Brain pericyte (primary cell): ENCODE data around the gene EFEMP2.

ENCODE experiments used
- DNase-seq: peaks from one replicate; pipeline ENCODE4 v3.0.0-alpha.2; 2012; ENCODE audit warnings: low read depth, low spot score

The EFEMP2 gene

DNA sequence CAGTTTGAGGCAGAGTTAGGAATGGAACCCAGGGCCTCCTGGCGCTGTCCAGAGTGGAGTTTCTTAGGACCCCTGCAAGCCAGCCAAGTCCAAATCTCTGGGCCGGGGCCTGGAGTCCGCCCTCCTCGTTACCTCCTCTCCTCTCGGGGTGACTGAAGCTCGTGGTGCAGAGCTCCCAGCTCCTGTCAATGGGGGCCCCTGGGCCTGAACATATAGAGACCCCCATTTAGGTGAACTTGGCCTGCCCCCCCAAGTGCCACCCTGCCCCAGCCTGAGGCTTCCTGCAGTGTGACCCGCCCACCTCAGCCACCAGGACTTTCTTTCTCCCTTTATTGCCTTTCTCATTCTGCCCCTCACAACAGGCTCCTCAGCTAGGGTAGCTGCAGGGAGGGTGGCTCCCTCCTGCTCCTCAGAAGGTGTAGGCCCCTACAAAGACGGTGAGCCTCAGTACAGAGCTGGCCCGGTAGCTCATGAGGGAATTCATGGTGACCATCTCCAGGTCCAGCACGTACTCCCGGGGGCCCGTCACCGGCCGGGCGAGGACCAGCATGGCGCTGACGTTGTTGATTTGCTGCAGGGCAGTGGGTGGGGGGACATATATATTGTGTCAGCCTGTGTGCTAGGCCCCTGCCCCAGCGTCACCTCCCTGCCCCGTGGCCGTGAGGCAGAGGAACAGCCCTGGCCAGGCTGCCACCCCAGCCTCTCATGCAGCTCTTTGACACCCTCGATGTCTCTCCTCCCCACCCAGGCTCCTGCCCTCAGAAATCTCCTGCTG, 5.9 kb downstream of the EFEMP2 start:
- DNase-seq: no peak

- no peak for DNase-seq
Observed at GRCh38 chr11:65865550-65866172, 6.9 kb downstream of the EFEMP2 start.

- DNase-seq: no peak
Observed at GRCh38 chr11:65864706-65865471, 7.7 kb downstream of the EFEMP2 start.

- DNase-seq: no peak
Observed at GRCh38 chr11:65863889-65864705, 8.5 kb downstream of the EFEMP2 start.

- DNase-seq: no peak
Observed at GRCh38 chr11:65862941-65863888, 9.4 kb downstream of the EFEMP2 start.

DNA sequence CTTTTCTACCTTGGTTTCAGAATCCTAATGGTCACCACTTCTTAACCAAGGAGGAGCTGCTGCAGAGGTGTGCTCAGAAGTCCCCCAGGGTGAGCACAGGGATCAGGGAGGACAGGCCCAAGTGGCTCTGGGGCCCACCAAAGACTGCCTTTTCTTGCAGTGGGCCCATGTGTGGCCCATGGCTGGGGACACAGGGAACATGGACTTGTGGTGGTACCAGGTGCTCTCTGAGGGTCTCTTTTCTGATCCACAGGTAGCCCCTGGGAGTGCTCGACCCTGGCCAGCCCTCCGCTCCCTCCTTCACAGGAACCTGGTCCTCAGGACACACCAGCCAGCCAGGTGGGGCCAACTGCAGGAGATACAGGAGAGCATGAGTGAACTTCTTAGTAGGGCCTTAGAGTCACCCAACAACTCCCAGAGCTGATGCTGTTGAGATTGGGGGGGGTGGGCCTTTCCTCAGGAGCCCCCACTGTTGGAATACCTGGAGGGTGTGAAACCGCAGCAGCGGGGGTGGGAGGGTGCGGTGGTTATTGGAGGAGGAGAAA, 10.3 kb downstream of the EFEMP2 start:
- no peak for DNase-seq

- DNase-seq: no peak
Observed at GRCh38 chr11:65861533-65862183, 10.9 kb downstream of the EFEMP2 start.

DNA sequence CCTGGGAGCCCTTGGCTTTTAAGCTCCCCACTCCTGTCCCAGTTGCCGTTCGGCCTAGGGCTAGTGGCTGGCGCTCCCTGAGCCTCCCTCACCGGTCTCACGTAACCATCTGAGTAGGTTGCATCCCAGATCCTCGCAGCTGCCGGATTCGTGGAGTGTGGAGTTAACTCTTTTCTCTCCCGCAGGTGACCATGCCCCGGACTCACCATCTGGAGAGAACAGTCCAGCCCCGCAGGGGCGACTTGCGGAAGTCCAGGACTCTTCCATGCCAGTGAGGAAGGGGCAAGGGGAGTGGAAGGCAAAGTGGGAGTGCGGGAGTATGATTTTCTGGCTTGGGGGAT, 11.5 kb downstream of the EFEMP2 start:
- no peak for DNase-seq

- peak; percentile 91 for DNase-seq
Observed at GRCh38 chr11:65860278-65861164, 12.1 kb downstream of the EFEMP2 start, which contains the start of gene MUS81. Gene MUS81 (plus strand): TSS chr11:65860433. CDS start chr11:65860754, 321 bp downstream.

- DNase-seq: no peak
Observed at GRCh38 chr11:65859812-65860277, 12.8 kb downstream of the EFEMP2 start.

- peak; percentile 86 for DNase-seq
Observed at GRCh38 chr11:65859095-65859811, 13.3 kb downstream of the EFEMP2 start.

DNA sequence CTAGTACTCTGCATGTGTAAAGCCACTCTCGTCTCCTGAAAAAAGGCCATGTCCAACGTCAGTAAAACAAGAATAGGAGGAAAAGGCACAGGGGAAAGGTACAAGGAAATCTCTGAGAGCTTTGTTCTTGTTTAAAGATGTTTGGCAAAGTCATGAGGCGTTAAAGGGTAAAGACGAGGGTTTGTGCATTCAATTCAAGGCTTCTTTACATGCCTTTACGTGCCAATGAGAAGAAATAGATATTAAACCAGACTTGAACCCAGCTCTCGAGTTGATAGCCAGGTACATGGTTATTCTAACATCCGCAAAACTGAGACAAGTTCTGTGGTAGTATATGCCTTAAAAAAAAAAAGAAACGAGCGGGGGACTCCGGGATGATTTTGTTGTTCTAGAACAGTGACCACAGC, 13.9 kb downstream of the EFEMP2 start:
- no peak for DNase-seq

GRCh38 chr11:65857853-65858680, 14.5 kb downstream of the EFEMP2 start, which contains the start of gene CFL1:
Gene CFL1 (minus strand): TSS chr11:65858180. CDS start chr11:65858099, 81 bp downstream.
- DNase-seq: peak; percentile 94

DNA sequence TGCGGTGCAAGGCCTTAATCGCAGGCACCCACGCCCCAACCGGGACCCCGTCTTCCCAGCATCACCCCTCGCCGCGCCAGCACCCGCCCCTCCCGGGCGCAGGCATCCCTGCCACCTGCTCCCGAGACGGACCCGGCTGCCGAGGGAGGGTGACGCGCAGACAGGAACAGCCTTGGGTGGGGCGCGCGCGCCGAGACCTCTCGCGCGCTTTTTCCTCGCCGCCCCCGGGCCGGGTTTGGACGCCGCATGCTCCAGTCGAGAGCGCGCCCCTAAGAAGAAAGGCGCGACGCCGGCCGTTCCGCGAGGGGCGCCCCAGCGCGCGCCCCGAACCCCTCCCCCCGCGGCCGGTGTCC, 15.1 kb downstream of the EFEMP2 start:
- no peak for DNase-seq

GRCh38 chr11:65856689-65857499, 15.7 kb downstream of the EFEMP2 start:
- DNase-seq: no peak

DNA sequence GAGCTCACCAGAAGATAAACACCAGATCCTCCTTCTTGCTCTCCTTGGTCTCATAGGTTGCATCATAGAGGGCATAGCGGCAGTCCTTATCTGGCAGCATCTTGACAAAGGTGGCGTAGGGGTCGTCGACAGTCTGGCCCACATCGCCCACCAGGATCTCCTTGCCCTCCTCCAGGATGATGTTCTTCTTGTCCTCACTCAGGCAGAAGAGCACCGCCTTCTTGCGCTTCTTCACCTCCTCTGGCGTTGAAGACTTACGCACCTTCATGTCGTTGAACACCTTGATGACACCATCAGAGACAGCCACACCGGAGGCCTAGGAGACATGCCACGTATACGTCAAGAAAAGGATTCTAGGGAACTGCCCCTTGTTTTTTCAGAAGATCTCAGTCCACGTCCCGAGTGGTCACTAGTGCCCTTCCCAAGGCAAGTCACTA, 16.7 kb downstream of the EFEMP2 start:
- DNase-seq: no peak
